GM18951 (cell line): Measurements from ENCODE around the gene FAM83C.

Experiments
- POLR2A ChIP-seq: IDR thresholded peaks from 4 replicates; pipeline ENCODE4 v1.6.1; 2011; ENCODE audit warnings: mild to moderate bottlenecking; ENCODE audit not compliant: insufficient read length, insufficient read depth; ENCODE audit errors: extremely low read depth
- in situ Hi-C: fragments of 300-500 bp; cut with MboI; formaldehyde crosslinking; loops from one replicate; pipeline ENCODE4 v1.12.0; 2022; ENCODE audit warnings: low sequenced_read_pairs, mixed read lengths, inconsistent platforms; ENCODE audit not compliant: unreplicated experiment

Gene FAM83C

GRCh38 chr20:35302421-35303335 lies 10.5 kb upstream of the FAM83C start:
- in situ Hi-C loops, result loop anchor here (10.0 kb wide), 1 partner anchor 142 kb away; no protein-coding TSS in a partner anchor
- no peak for TF ChIP-seq POLR2A

GRCh38 chr20:35301426-35301825 lies 9.2 kb upstream of the FAM83C start:
- no peak for TF ChIP-seq POLR2A
- in situ Hi-C loops, result loop anchor here (10.0 kb wide), 1 partner anchor 143 kb away; no protein-coding TSS in a partner anchor

GRCh38 chr20:35300469-35301262 lies 8.4 kb upstream of the FAM83C start:
- in situ Hi-C loops, result loop anchor here (10.0 kb wide), 1 partner anchor 144 kb away; no protein-coding TSS in a partner anchor
- TF ChIP-seq POLR2A, result no peak

- TF ChIP-seq POLR2A, result no peak
- in situ Hi-C loops, result loop anchor here (10.0 kb wide), 1 partner anchor 145 kb away; no protein-coding TSS in a partner anchor
Measured at GRCh38 chr20:35299780-35300179, 7.6 kb upstream of the FAM83C start.

- in situ Hi-C loops, result no loop called here
- TF ChIP-seq POLR2A, result no peak
Measured at GRCh38 chr20:35298264-35298663, 6.0 kb upstream of the FAM83C start.

- in situ Hi-C loops, result no loop called here
- no peak for TF ChIP-seq POLR2A
Measured at GRCh38 chr20:35297740-35298139, 5.5 kb upstream of the FAM83C start.

GRCh38 chr20:35297155-35297554 lies 4.9 kb upstream of the FAM83C start:
- no peak for TF ChIP-seq POLR2A
- in situ Hi-C loops, result no loop called here

GRCh38 chr20:35296101-35296554 lies 3.9 kb upstream of the FAM83C start:
- no peak for TF ChIP-seq POLR2A
- in situ Hi-C loops, result no loop called here

GRCh38 chr20:35295674-35296073 lies 3.4 kb upstream of the FAM83C start:
- in situ Hi-C loops, result no loop called here
- TF ChIP-seq POLR2A, result no peak

GRCh38 chr20:35295058-35295457 lies 2.8 kb upstream of the FAM83C start:
- no peak for TF ChIP-seq POLR2A
- in situ Hi-C loops, result no loop called here

- in situ Hi-C loops, result no loop called here
- no peak for TF ChIP-seq POLR2A
Measured at GRCh38 chr20:35294293-35294685, 2.1 kb upstream of the FAM83C start.

GRCh38 chr20:35293303-35294292 lies 1.4 kb upstream of the FAM83C start:
- in situ Hi-C loops, result no loop called here
- no peak for TF ChIP-seq POLR2A
